ENCODE measurements around the gene GDNF. TPM values are rescaled to one million over a fixed set of nuclear protein-coding genes. Genes with fewer than 3 reads are reported as not detected.

GDNF gene
- total and polyA plus RNA-seq, 10 donors: 0.02 to 0.88 (median 0.15) TPM; not detected in 2

- H3K9me3 ChIP-seq: no peaks in the 10 kb centered on the region
- H3K4me1 ChIP-seq: peaks cover 24 to 71% (median 53%) of the 10 kb centered on the region in 6 donors
- no peak for DNase-seq
- H3K27me3 ChIP-seq (replicated peaks in 1 of 7): peaks cover 3 to 100% (median 82%) of the 10 kb centered on the region in 7 donors
- H3K4me3 ChIP-seq: peak overlapping the region in 5 of 8 donors; percentile 18 to 61 (median 30)
- H3K36me3 ChIP-seq: no peaks in the 10 kb centered on the region
- TF ChIP-seq POLR2A (IDR thresholded peaks at IDR 0.05): no peak
- TF ChIP-seq CTCF (IDR thresholded peaks at IDR 0.05 in 8 of 11, conservative IDR thresholded peaks at IDR 0.05 in 3 of 11): no peak
- no peak for TF ChIP-seq POLR2AphosphoS5 (IDR thresholded peaks at IDR 0.05)
- intact Hi-C loops (cut with DNase I; ENCODE audit: low total_unique reads): loop anchor here (2.0 kb wide), 1 partner anchor 357 kb away; no protein-coding TSS in a partner anchor
- H3K27ac ChIP-seq: no peak overlapping the region
- WGBS, 5 donors: 6 to 8% (median 7%) methylated on average over 16 of the region's 16 CpGs
Measured at GRCh38 chr5:37836235-37836591, 3.6 kb downstream of the GDNF start.

DNA sequence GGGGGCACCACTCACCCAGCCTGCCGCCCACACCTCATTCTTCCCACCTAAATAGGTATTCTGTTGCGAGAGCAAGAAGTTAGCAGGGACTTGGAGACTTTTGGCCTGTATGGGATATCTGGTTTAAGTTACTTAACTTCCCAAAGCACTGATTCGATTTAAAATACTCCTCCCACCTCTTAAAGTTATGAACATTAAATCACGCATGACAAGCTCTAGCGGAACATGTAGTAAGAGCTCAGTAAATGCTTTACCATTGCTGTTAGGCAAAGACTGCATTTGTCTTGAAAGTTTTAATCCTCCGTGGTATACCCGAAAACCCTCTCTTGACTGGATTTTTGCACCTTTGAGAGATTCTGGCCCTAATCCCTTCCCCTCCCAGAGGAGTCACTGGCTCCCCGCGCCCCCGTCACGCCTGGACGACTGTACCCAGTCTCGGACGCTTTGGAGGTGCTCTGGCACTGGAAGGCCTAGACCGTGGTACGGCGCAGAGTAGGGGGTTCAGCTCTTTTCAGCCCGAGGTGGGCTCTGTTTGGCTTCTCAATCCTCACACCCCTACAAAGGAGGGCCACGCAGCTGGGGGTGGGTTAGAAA lies 4.4 kb downstream of the GDNF start:
- H3K27ac ChIP-seq: no peak overlapping the region
- H3K9me3 ChIP-seq: no peaks in the 10 kb centered on the region
- 26 to 35% (median 30%) methylated on average over 17 to 19 of the region's 19 CpGs for WGBS, 5 donors
- peaks cover 24 to 66% (median 52%) of the 10 kb centered on the region in 6 donors for H3K4me1 ChIP-seq
- intact Hi-C loops (cut with DNase I; ENCODE audit: low total_unique reads): no loop called here
- DNase-seq: no peak
- TF ChIP-seq POLR2AphosphoS5 (IDR thresholded peaks at IDR 0.05): no peak
- no peak for TF ChIP-seq CTCF (IDR thresholded peaks at IDR 0.05 in 8 of 11, conservative IDR thresholded peaks at IDR 0.05 in 3 of 11)
- TF ChIP-seq POLR2A (IDR thresholded peaks at IDR 0.05): no peak
- H3K36me3 ChIP-seq: no peaks in the 10 kb centered on the region
- no peak overlapping the region for H3K4me3 ChIP-seq
- peaks cover 3 to 100% (median 74%) of the 10 kb centered on the region in 7 donors for H3K27me3 ChIP-seq (replicated peaks in 1 of 7)

- Histone ChIP-seq H3K27me3 (replicated peaks in 1 of 7) (peaks cover 6 to 100% (median 67%) of the 10 kb centered on the region in 7 donors), H3K9me3 (no peaks in the 10 kb centered on the region), H3K4me1 (peaks cover 20 to 59% (median 45%) of the 10 kb centered on the region in 6 donors), H3K36me3 (no peaks in the 10 kb centered on the region), H3K4me3 (peak overlapping the region in 3 of 8 donors; percentile 3 to 22 (median 10)), H3K27ac (no peak overlapping the region)
- WGBS, 5 donors: 6 to 15% (median 7%) methylated on average over 28 to 64 of the region's 64 CpGs
- intact Hi-C loops (cut with DNase I; ENCODE audit: low total_unique reads): no loop called here
- TF ChIP-seq POLR2AphosphoS5 (IDR thresholded peaks at IDR 0.05) (no peak), POLR2A (IDR thresholded peaks at IDR 0.05) (no peak), CTCF (IDR thresholded peaks at IDR 0.05 in 8 of 11, conservative IDR thresholded peaks at IDR 0.05 in 3 of 11) (no peak)
- no peak for DNase-seq
Measured at GRCh38 chr5:37834542-37835379, 5.1 kb downstream of the GDNF start.

GRCh38 chr5:37833990-37834389 lies 5.9 kb downstream of the GDNF start:
- H3K9me3 ChIP-seq: no peaks in the 10 kb centered on the region
- H3K27me3 ChIP-seq (replicated peaks in 1 of 7): peaks cover 6 to 100% (median 59%) of the 10 kb centered on the region in 7 donors
- WGBS, 5 donors: 50 to 70% (median 52%) methylated on average over 6 of the region's 6 CpGs
- intact Hi-C loops (cut with DNase I; ENCODE audit: low total_unique reads): no loop called here
- TF ChIP-seq CTCF (IDR thresholded peaks at IDR 0.05 in 8 of 11, conservative IDR thresholded peaks at IDR 0.05 in 3 of 11) (no peak), POLR2AphosphoS5 (IDR thresholded peaks at IDR 0.05) (no peak), POLR2A (IDR thresholded peaks at IDR 0.05) (no peak)
- peaks cover 17 to 51% (median 38%) of the 10 kb centered on the region in 6 donors for H3K4me1 ChIP-seq
- no peak for DNase-seq
- no peak overlapping the region for H3K27ac ChIP-seq
- H3K4me3 ChIP-seq: no peak overlapping the region
- no peaks in the 10 kb centered on the region for H3K36me3 ChIP-seq

All from spleen (tissue), 11 donors.